Astrocyte (in vitro differentiated cells and primary cell): ENCODE measurements around the gene CNP. TPM values are rescaled to one million over a fixed set of nuclear protein-coding genes. Genes with fewer than 3 reads are reported as not detected.

Experiments
- DNase-seq: peaks from one replicate; pipeline ENCODE4 v3.0.0-alpha.2; 2010; ENCODE audit warnings: low read depth
- FAIRE-seq: peaks from 2 replicates; lab custom pipeline; 2011; peaks lifted over from hg19 to GRCh38; lab: Jason Lieb, UNC
- H2AFZ ChIP-seq: 2 replicates; pipeline ENCODE4 v1.6.0; 2012; ENCODE audit warnings: low read depth, low read length, inconsistent platforms
- H3K27ac ChIP-seq: 2 replicates; pipeline ENCODE4 v1.5.1; 2011; ENCODE audit warnings: low read depth, low read length, inconsistent platforms
- H3K27me3 ChIP-seq: 2 replicates; pipeline ENCODE4 v1.6.0; 2011; ENCODE audit warnings: low read length, inconsistent platforms; ENCODE audit not compliant: insufficient read depth
- H3K36me3 ChIP-seq: 2 replicates; pipeline ENCODE4 v1.5.1; 2011; ENCODE audit warnings: low read length, inconsistent platforms; ENCODE audit not compliant: insufficient read depth
- H3K4me1 ChIP-seq: 2 replicates; pipeline ENCODE4 v1.5.1; 2011; ENCODE audit warnings: low read length, inconsistent platforms; ENCODE audit not compliant: insufficient read depth
- H3K4me2 ChIP-seq: 2 replicates; pipeline ENCODE4 v1.6.0; 2012; ENCODE audit warnings: low read length, inconsistent platforms
- H3K4me3 ChIP-seq: 2 replicates; pipeline ENCODE4 v1.5.1; 2011; ENCODE audit warnings: low read depth, mild to moderate bottlenecking, low read length, inconsistent platforms; ENCODE audit not compliant: insufficient read depth
- H3K79me2 ChIP-seq: 2 replicates; pipeline ENCODE4 v1.6.0; 2012; ENCODE audit warnings: mild to moderate bottlenecking, low read length, inconsistent platforms; ENCODE audit not compliant: insufficient read depth
- H3K9ac ChIP-seq: 2 replicates; pipeline ENCODE4 v1.6.0; 2012; ENCODE audit warnings: mild to moderate bottlenecking, low read length, inconsistent platforms
- H3K9me3 ChIP-seq: 2 replicates; pipeline ENCODE4 v1.5.1; 2012; ENCODE audit warnings: low read depth, mild to moderate bottlenecking, low read length, inconsistent platforms; ENCODE audit not compliant: insufficient read depth
- H4K20me1 ChIP-seq: 2 replicates; pipeline ENCODE4 v1.6.0; 2012; ENCODE audit warnings: low read length, inconsistent platforms; ENCODE audit not compliant: insufficient read depth
- H3K27ac Mint-ChIP-seq: one replicate; pipeline ENCODE4 v1.8.0; 2021; ENCODE audit warnings: mild to moderate bottlenecking, mixed read lengths; ENCODE audit not compliant: unreplicated experiment
- H3K27me3 Mint-ChIP-seq: one replicate; pipeline ENCODE4 v1.8.0; 2021; ENCODE audit warnings: low read depth, mixed read lengths; ENCODE audit not compliant: unreplicated experiment
- H3K36me3 Mint-ChIP-seq: one replicate; pipeline ENCODE4 v1.8.0; 2021; ENCODE audit warnings: low read depth, mixed read lengths; ENCODE audit not compliant: unreplicated experiment
- H3K4me1 Mint-ChIP-seq: one replicate; pipeline ENCODE4 v1.8.0; 2021; ENCODE audit warnings: low read depth, mixed read lengths; ENCODE audit not compliant: unreplicated experiment
- H3K4me3 Mint-ChIP-seq: one replicate; pipeline ENCODE4 v1.8.0; 2021; ENCODE audit warnings: mild to moderate bottlenecking, moderate library complexity, mixed read lengths; ENCODE audit not compliant: unreplicated experiment
- H3K9me3 Mint-ChIP-seq: one replicate; pipeline ENCODE4 v1.8.0; 2021; ENCODE audit warnings: mild to moderate bottlenecking, mixed read lengths; ENCODE audit not compliant: unreplicated experiment
- EZH2 ChIP-seq: IDR thresholded peaks from 2 replicates; pipeline ENCODE4 v1.6.1; 2012; ENCODE audit warnings: mild to moderate bottlenecking, low read length, inconsistent platforms; ENCODE audit not compliant: insufficient read depth
- total RNA-seq: library from RNA; stranded (reverse); gene quantifications from 2 replicates; pipeline ENCODE4 v1.2.1, GENCODE V29; 2021
- TF ChIP-seq, protein P1 (sequence below): IDR thresholded peaks from 2 replicates; pipeline ENCODE4 v1.5.1; 2011; ENCODE audit warnings: low read depth, mild to moderate bottlenecking, inconsistent platforms, low read length, moderate library complexity; ENCODE audit not compliant: insufficient read depth

The CNP gene
- total RNA-seq, 1 donor from 2014 or later: 169 TPM

DNA sequence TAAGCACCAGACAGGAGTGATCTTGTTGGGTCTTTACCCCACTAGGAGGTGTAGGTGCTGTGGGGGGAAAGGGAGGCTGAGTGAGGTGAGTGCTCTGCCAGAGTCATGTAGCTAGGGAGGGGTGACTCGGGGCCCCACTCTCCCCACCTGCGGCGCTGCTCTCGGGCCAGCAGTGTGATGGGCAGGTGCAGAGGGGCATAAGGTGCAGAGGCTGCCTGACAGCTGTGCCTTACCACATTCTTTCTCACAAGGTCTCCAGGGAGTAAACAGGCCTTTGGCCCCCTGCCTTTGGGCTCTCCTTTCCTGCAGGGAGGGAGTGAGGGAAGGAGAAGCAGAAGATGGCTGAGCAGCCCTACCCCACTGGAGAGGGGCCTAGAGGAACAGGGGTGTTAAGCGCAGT is 4.5 kb upstream of the CNP start:
- Histone ChIP-seq H3K36me3 (no peaks in the 10 kb centered on the region), H4K20me1 (no peaks in the 10 kb centered on the region), H2AFZ (no peak overlapping the region), H3K4me3 (no peak overlapping the region), H3K4me1 (peaks cover 24% of the 10 kb centered on the region), H3K9me3 (no peaks in the 10 kb centered on the region), H3K9ac (no peak overlapping the region), H3K27me3 (no peaks in the 10 kb centered on the region), H3K79me2 (peaks cover 5% of the 10 kb centered on the region), H3K4me2 (no peak overlapping the region), H3K27ac (no peak overlapping the region)
- peaks cover 3% of the 10 kb centered on the region for H3K27me3 Mint-ChIP-seq
- no peaks in the 10 kb centered on the region for H3K36me3 Mint-ChIP-seq
- no peak overlapping the region for H3K27ac Mint-ChIP-seq
- H3K4me3 Mint-ChIP-seq: no peak overlapping the region
- no peak for TF ChIP-seq EZH2
- TF ChIP-seq, protein P1, sequence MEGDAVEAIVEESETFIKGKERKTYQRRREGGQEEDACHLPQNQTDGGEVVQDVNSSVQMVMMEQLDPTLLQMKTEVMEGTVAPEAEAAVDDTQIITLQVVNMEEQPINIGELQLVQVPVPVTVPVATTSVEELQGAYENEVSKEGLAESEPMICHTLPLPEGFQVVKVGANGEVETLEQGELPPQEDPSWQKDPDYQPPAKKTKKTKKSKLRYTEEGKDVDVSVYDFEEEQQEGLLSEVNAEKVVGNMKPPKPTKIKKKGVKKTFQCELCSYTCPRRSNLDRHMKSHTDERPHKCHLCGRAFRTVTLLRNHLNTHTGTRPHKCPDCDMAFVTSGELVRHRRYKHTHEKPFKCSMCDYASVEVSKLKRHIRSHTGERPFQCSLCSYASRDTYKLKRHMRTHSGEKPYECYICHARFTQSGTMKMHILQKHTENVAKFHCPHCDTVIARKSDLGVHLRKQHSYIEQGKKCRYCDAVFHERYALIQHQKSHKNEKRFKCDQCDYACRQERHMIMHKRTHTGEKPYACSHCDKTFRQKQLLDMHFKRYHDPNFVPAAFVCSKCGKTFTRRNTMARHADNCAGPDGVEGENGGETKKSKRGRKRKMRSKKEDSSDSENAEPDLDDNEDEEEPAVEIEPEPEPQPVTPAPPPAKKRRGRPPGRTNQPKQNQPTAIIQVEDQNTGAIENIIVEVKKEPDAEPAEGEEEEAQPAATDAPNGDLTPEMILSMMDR: no peak
- no peaks in the 10 kb centered on the region for H3K9me3 Mint-ChIP-seq
- FAIRE-seq (no peak), DNase-seq (no peak)
- peaks cover 23% of the 10 kb centered on the region for H3K4me1 Mint-ChIP-seq

DNA sequence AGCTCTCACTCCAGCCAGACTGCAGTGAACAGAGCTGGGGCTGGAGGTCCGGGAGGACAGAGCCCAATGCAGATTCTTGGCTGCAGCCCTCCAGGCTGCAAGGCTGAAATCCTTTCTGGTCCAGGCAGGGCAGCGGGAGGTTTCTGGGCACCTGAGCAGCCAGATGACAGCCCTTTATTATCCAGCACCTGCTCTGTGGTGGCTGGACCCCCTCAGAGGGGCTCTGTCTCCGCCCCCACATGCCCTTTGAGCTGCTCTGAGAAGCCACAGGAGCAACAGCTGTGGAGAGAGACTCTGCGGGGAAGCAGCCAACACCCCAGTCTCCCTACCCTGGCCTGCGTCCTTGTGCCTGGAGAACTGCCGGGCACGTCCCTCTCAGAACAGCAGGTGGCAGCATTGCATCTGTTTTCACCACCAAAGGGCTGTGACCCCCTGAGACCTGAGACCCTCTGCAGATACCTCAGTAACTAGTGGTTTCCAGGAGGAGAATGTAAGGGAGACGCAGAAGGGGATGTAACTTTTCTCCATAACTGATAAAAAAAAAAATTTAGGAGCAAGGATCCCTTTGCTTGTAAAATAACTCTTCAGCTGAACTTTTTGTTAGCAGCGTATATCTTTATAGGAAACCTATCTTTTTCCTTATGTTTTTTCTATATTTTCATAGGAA is 3.7 kb upstream of the CNP start:
- peaks cover 13% of the 10 kb centered on the region for H3K79me2 ChIP-seq
- no peak overlapping the region for H2AFZ ChIP-seq
- H3K4me3 ChIP-seq: no peak overlapping the region
- peak; percentile 17 for DNase-seq
- TF ChIP-seq EZH2: no peak
- TF ChIP-seq, protein P1: peak; percentile 81
- H3K36me3 ChIP-seq: no peaks in the 10 kb centered on the region
- Mint-ChIP-seq H3K4me3 (no peak overlapping the region), H3K27me3 (peaks cover 3% of the 10 kb centered on the region), H3K9me3 (no peaks in the 10 kb centered on the region), H3K27ac (peak overlapping the region; percentile 7), H3K36me3 (peaks cover 3% of the 10 kb centered on the region), H3K4me1 (peaks cover 18% of the 10 kb centered on the region)
- peaks cover 25% of the 10 kb centered on the region for H3K4me1 ChIP-seq
- no peaks in the 10 kb centered on the region for H3K27me3 ChIP-seq
- H4K20me1 ChIP-seq: peaks cover 6% of the 10 kb centered on the region
- no peak for FAIRE-seq
- no peaks in the 10 kb centered on the region for H3K9me3 ChIP-seq
- H3K27ac ChIP-seq: no peak overlapping the region
- H3K9ac ChIP-seq: no peak overlapping the region
- no peak overlapping the region for H3K4me2 ChIP-seq

DNA sequence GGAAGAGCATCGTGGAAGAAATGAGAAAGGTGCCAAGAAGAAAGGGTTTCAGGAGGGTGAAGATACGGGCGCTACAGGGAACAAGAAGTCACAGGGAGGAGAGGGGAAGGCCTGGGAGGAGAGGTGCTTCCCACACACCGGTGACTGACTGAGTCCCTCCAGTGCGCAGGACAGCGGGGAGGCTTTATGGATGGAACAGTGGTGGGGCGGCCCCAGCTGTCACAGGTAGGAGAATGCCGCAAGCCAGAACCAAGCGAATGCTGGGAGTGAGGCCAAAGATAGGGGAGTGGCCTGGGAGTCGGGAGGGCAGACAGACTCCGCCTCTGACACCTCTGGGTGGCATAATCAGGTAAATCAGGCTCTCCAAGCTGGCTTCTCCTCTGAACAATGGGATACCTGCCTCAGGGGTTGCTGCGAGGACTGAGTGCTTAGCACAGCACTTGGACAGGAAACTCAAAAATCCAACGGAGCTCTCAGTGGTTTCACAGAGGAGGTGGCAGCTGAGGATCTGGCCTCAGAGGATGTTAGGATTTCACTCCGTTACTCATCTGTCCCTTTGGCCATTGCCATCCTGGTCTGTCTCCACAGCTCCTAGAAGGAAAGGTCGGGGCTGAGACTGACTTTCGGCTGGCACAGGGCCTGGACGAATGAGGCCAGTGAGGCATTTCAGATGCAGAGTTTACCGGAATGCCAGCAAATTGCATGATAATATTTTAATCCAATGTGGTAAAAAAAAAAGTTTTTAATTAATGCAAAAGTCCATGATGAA is 717 bp upstream of the CNP start:
- peaks cover 11% of the 10 kb centered on the region for H3K4me1 Mint-ChIP-seq
- H3K4me3 Mint-ChIP-seq: peak overlapping the region; percentile 88
- TF ChIP-seq EZH2: no peak
- TF ChIP-seq, protein P1: no peak
- Histone ChIP-seq H3K9me3 (no peaks in the 10 kb centered on the region), H3K4me2 (peak overlapping the region; percentile 86), H3K79me2 (peaks cover 41% of the 10 kb centered on the region), H3K4me1 (peaks cover 23% of the 10 kb centered on the region), H3K9ac (peak overlapping the region; percentile 96), H2AFZ (peak overlapping the region; percentile 19), H3K36me3 (peaks cover 9% of the 10 kb centered on the region), H3K4me3 (peak overlapping the region; percentile 84), H3K27me3 (no peaks in the 10 kb centered on the region), H4K20me1 (peaks cover 28% of the 10 kb centered on the region), H3K27ac (no peak overlapping the region)
- peak; percentile 12 for DNase-seq
- peaks cover 3% of the 10 kb centered on the region for H3K27me3 Mint-ChIP-seq
- H3K9me3 Mint-ChIP-seq: no peaks in the 10 kb centered on the region
- H3K36me3 Mint-ChIP-seq: peaks cover 15% of the 10 kb centered on the region
- peak overlapping the region; percentile 86 for H3K27ac Mint-ChIP-seq
- no peak for FAIRE-seq
